ENCODE results near the gene NAIF1.
"Not testable (repeated sequence)": the region's sequence is repeated elsewhere in the genome, so short reads cannot be mapped to it uniquely, and the experiment has no call there.

Gene NAIF1

DNA sequence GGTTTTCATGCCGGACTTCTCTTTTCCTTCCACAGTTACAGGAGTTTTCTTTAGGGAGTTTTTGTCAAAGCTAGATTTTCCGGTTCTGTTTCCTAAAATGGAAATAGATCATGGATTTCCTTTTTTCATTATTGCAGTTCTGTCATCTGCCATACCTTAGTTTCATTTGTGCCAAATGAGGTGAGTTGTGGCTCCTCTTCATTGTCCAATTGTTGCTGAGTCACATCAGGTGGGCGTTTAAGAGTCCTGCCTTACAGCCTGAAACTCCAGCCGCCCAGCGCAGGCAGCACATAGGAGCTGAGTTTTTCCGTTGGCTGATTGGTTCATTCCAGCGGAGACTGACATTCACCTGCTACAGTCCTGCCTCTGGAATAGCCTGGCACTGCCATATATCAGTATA is 15.0 kb upstream of the NAIF1 start:
- no peak for DNase-seq

DNA sequence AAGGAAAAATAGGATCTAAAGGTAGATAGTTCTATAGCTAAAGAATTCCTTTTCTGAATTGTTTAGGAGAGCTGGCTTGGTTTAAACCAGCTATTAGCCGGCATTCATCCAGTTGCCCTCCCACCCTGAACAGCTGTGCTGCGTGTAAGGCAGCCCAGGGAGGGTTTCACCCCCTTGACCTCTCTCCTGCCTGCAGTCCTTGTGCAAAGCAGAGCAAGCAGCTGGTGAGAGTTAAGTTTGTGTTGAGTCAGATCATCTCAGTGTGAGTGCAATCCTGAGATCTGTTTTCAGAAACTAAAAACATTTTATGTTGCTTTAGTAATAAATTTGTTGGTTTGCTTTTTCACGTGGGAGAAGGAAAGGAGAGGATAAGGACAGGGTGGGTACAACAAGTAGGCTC is 13.9 kb upstream of the NAIF1 start:
- DNase-seq = no peak

DNA sequence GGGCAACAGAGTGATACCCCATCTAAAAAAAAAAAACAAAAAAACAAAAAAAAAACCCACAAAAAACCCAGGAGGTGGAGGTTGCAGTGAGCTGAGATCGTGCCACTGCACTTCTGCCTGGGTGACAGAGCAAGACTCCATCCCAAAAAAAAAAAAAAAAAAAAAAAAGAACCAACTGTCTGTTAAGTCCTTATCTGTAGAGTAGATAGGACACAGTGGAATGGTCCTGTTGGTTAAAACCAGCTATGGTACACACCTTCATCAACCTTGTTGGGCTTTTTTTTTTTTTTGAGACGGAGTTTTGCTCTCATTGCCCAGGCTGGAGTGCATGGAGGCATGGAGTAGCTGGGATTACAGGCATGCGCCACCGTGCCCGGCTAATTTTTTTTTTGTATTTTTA is 13.1 kb upstream of the NAIF1 start:
- no peak for DNase-seq

DNA sequence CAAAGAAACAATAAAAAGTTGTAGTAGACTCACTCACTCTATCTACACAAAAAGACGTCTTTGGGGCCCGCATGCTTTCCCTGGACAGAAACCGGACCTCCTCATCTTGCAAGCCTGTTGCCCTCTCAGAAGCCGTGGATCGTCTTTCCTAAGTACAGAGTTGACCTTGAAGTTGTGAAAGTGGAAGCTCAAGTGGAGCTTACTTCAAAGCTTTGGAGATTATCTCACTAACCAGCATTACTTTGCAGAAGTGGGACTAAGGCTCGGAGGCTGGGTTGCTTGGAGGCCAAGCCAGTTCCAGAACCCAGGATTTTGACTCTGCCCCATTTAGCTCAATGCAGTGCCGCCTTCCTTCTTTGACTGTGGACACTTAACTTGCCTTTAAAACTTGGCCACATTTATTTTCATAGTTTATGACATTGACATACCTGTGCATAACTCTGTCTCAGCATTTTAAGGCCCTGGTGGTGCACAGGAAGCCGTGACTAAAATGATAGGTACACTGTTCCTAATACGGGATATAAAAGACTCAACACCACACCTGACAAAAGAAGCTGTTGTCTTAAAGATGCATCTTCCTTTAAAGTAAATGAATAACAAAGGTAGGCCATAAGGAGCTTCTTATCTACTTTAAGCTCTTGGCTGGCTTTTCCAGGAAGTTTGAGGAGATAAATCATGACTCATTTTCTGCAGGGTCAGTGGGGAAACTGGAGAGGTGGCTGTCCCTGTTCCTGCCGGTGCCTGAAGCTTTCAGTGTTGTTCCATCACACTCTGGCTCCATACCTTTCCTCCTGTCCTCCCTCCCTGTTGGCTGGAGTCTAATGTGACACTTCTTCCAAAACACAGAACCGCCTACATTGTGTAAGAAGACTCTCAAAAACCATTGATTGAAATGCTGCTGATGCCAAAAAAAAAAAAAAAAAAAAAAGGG is 11.6 kb upstream of the NAIF1 start:
- DNase-seq = no peak

DNA sequence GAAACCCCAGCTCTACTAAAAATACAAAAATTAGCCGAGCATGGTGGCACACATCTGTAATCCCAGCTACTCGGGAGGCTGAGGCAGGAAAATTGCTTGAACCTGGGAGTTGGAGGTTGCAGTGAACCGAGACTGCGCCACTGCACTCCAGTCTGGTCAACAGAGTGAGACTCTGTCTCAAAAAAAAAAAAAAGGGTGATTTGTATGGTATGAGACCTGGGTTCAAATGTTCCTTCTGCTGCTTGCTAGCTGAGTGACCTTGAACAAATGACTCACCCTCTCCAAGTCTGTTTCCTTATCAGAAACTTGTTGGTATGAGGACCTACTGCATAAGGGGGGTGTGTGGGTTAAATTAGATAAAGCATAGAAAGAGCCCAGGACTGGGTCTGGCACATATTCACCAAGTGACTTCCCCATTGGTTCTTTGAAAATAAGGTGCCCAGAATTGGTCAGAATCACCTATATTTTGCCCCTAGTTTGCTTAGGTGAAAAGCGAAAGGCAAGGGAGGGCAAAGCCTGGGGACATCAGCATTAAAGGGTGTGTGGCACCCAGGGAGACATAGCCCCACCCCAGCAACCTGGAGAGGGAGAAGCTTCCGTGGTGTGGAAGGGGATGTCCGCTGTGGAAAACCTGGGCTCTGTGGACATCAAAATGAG is 10.9 kb upstream of the NAIF1 start:
- no peak for DNase-seq

DNA sequence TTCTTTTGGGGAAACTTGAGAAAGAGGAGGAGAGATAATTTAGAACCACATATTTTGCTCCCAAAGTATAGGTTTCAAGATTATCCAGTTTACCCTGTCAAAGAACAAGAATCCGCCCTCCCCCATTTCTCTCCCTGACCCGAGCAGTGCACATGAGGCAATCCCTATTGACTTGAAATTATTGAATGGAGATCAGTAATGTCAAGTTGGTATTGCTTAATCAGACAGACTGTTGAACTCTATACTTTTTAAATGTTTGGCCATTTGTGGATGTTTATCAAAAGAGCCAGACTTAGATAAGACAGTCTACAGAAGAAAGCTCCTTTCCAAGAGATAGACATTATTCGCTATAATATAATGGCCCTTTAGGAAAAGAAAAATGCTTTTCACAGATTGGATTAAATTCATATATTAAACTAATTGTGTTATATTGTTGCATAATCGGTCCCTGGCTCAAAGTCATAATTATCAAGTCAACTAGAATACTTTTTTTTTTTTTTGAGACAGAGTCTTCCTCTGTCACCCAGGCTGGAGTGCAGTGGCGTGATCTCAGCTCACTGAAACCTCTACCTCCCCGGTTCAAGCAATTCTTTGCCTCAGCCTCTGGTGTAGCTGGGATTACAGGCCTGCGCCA is 6.2 kb upstream of the NAIF1 start:
- DNase-seq = no peak

DNA sequence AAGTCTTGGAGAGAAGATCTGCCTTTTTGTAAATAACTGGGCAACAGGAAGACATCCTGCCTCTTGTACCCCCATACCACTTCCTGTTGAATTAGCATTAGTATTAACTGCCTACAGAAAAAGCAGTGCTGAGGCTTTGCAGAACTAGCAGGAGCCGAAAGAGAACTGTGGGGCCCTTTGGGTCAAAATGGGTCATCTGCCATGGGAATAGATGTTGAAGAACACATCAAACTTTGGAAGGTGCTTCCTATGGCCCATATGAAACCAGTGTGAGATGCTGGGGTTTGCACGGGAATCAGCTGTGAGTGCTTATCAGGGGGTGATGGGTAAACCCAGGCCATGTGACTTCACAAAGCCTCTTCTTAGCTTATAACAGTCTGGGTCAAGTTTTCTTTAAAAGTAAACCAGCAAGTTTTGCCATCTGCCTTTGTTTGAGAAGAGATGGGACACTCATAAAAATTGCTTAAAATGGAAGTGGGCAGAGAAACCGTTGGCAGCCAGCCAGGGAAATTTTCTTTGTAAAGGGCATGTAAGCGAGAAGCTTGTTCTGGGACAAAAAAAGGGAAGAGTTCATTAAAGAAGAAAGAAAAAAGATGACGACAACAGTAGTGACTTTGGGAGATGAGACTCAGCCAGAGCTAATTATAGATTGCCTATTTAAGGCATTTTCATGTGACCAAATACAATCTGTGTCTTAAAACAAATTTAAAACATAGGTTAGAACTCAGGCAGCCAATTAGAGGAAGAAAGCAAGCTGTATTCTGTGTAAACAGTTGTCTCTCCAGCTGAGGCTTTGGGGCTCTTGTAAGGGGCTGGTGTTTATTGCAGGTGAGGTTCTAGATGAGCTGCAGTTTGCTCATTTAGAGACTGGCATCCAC is 5.3 kb upstream of the NAIF1 start:
- peak; percentile 65 to 66 for DNase-seq

DNA sequence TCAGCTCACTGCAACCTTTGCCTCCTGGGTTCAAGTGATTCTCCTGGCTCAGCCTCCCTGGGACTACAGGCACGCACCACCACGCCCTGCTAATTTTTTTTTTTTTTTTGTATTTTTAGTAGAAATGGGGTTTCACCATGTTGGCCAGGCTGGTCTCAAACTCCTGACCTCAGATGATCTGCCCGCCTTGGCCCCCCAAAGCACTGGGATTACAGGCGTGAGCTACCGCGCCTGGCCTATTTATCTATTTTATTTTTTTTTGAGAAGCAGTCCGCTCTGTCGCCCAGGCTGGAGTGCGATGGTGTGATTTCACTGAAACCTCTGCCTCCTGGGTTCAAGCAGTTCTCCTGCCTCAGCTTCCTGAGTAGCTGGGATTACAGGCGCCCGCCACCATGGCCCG is 4.4 kb upstream of the NAIF1 start:
- DNase-seq = not testable (repeated sequence)

DNA sequence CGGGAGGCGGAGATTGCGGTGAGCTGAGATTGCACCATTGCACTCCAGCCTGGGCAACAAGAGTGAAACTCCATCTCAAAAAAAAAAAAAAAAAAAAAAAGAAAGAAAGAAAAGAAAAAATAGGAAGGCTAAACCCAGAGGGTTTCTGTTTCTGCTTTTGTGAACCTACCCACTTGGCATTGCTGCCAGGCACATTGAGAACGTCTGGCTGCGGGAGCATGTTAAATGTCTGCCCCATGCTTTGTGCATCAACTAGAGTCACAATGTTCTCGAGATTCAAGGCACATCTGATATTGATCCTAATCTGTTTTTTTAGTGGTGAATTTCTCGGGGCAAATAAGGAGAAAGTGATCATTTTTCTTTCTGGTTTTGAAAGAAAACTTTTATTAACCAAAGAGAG is 3.8 kb upstream of the NAIF1 start:
- no peak for DNase-seq

DNA sequence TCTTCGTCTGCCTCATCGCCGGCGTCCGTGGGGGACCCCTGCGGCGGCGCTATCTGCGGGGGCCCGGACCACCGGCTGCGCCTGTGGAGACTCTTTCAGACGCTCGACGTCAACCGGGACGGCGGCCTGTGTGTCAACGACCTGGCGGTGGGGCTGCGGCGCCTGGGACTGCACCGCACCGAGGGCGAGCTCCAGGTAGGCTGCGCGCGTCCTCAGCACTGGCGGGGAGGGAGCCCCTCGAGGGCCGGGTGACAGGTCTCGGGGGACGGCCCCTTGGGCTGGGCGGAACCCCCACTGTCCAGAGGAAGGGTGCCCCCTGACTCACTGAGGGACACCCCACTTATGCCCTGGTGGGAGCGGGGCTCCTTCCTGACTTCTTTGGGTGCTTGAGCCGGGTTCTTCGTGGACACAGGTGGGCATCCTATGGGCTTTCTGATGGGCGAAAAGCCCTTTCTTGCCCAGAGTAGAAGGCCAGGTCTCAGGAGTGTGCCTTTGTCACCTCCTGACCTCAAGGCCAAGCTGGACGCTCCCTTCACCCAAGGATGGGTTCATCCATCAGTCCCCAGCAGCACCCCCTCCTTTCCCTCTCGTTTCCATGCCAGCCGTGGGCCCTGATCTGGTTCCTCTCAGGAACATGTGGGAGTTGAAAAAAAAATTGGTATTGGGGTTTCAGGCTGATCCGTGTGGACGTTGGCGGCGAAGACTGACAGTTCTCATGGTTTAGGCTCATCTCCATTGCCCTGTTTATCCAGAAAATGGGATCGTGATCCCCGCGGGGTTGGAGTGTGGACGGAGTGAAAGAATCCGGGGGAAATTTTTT is 1.5 kb upstream of the NAIF1 start:
- peak; percentile 25 to 40 for DNase-seq

DNA sequence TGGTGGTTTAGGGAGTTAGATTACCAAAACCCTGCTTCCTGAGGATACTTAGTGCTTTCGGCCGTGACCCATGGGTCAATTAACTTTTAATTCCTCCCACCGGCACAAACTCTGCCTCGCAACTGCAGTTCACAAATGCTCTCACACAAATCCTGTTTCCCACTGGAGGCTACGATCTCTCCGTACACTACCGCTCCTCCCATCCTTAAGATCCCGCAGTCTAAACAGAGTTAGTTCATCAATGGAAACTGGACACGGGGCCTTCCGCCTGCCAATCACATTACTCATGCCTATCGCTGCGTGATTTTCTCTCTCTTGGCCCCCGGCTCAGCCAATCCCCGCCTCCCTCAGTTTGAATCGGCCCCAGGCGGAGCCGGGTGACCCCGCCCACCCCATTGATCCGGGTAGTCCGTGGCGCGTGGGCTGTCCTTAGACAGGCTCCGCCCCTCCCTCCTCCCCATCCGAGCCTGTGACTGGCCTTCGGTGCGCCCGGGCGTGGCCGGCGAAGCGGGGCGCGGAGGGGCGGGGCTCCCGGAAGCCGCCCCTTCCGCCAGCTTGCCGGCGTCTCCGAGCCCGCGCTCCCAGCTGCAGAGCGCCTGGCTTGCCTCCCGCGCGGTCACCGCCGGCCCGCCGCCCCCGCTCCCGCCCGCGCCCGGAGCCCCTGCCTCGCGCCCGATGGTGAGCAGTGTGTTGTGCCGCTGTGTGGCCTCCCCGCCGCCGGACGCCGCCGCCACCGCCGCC is 695 bp upstream of the NAIF1 start, which contains the start of gene SLC25A25:
SLC25A25 (plus strand) TSS at position 588 of the 741 bp plus-strand sequence; CDS start at position 676, 88 bp downstream.
- peak; percentile 100 for DNase-seq

DNA sequence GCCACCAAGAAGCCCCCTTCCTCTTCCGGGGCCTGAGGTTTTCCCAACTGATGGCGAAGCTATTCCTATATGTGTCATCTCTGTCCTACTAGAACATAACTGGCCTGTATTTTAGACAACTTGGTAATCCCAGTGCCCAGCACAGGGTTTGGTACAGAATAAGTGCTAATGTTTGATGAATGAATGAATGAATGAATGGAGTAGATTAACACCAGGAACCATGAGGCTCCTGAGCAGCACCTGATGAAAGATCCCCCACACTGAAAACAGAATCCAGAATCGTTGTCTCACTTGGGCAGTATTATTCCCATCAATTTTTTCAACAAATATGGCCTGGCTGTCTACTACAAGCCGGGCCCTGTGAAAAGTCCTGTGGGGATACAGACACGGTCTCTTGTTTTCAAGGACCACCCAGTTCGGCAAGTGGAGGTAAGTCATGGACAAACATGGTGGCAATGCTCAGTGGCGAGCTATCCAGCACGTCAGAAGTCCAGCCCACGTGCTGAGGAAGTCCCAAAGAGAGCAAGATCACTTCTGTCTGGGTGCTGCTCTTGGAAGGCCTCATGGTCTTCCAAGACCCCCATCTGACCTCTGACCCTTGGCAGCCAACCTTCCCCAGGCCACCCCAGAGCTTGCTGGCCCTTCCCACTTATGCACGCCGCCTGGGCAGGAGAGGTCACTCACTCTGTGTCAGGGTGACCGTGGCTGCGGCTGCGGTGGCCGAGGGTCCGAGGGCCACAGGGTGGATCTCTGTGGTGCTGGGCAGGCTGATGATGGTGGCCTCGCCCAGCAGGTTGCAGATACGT is 1.0 kb downstream of the NAIF1 start:
- no peak for DNase-seq

DNA sequence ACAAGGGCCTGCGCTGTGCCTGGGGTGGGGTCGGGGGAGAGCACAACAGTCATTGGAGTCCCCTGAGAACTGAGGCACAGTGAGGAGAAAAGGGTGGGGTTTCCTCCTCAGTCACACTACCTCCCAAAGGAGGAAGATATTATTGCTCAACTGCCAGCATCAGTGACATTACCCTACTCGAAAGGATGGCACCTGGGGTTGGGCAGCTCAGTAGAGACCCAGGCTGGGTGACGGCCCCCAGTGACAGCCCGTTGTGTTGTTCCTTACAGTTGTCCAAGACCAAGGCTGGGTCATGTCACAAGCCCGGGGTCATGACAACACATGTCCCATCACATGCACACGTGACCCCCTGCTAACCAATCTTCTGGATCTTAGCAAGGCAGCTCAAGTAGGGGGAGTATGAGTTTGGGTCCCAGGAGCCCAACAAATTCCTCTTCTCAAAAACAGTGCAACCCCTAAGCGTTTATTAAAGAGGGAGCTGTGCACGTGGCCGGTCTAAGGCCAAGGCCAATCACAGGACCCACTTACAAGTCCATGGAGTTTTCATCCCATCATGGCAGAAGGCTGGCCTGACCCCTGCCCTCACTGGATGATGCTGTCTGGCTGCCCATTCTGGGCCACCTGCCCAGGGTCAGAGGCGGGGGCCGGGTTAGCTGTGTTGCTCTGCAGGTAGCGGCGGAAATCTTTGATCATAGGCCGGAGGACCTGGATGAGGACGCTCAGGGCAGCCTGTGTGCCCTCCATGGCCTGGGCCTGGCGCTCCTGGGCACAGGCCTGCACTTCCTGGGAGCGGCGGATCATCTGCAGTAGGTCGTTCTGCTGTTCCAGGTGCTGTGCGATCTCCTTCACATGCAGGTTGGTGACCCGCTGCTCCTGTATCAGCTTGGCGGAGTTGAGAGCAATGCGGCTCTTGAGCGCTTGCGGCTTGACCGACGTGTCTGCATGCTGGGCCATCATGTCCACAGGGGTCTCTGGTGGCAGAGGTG is 4.0 kb downstream of the NAIF1 start:
- no peak for DNase-seq

DNA sequence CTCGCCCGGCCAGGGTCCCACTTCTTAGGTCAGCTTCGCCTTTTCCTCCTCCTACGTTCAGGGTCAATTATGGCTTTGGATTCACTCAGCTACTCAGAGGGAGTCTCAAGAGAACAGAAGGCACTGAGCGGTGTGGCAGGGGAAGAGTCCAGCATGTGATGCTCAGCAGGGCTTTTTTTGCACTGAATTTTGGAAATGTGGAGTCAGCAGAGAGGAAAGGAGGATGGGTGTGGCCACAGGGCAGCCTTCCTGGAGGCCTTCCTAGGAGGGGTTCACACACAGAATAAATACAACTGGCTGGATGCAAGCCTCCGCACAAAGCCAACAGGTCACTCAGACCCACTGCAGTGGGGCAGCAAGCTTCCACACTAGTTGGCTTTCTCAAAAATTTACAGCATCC is 4.8 kb downstream of the NAIF1 start:
- DNase-seq = no peak

DNA sequence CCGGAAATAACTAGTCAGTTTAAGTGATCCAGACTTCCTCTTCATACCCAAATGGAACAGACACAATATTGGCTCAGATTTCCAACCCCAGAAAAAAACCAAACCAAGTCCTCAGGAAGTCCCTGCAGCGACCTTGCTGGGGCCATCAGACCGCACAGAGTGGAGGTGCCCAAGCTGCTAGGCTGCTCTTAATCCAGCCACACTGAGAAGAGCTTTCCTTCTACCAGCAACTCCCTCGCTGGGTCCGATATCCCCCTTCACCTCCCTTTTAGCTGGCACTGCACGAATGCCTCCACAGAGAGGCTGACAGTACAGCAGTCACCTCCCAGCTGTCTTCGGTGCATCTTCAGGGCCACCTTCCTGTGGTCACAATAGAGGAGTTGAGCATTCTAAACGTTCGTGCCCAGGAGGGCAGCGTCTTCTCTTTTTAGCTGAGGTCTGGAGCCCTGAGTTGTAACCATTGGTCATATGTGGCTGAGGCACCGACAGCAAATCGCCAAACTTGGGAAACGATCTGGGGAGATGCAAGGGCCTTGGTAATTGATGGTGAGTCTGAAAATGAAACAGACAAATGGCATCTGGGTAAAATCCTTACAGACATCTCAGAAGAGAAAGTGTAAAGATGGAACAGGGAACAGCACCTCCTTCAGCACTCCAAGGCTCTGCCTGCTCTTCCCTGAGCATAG is 5.7 kb downstream of the NAIF1 start:
- DNase-seq = no peak

DNA sequence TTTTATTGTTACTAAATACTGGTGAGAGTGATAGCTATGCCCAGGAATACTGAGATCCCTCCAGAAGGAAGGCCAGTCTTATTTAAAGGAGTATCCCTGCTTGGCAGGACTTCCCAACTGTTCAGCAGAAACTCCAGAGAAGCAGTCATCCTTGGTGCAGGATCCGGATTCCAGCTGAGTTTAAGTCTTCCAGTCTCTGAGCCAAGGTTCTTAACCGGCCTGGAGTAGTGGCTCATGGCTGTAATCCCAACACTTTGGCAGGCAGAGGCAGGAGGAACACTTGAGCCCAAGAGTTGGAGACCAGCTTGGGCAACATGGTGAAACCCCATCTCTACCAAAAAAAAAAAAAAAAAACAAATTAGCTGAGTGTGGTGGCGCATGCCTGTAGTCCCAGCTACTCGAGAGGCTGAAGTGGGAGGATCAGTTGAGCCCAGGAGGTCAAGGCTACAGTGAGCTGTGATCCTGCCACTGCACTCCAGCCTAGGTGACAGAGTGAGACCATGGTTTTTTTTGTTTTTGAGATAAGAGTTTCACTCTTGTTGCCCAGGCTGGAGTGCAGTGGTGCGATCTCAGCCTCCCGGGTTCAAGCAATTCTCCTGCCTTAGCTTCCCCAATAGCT is 7.6 kb downstream of the NAIF1 start:
- no peak for DNase-seq

DNA sequence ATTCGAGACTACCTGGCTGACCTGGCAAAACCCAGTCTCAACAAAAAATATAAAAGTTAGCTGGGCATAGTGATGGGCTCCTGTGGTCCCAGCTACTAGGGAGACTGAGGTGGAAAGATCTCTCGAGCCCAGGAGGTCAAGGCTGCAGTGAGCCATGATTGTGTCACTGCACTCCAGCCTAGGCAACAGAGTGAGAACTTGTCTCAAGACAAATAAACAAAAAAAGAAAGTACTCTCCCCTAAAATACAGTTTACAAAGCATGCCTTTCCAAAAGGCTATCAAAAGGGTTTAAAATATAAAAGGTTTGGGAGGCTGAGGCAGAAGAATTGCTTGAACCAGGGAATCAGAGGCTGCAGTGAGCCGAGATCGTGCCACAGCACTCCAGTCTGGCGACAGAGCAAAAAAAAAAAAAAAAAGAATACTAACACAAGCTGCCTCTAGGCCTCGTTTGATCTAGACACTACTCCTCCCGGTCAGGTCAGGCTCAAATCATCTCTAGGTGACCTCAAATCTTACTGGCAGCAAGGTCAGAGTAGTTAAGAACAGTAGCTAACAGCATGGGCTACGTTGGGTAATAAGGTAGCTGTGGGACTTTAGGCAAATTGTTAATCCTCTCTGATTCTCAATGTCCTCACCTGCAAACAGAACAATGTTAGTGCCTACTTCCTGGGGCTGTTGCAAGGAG is 9.3 kb downstream of the NAIF1 start:
- no peak for DNase-seq
